GM10847 (cell line): ENCODE data around the gene LYRM4.

ENCODE experiments used
- POLR2A ChIP-seq: IDR thresholded peaks from 2 replicates; pipeline ENCODE4 v1.6.1; 2011; ENCODE audit not compliant: insufficient read length; ENCODE audit errors: extremely low read depth

LYRM4 gene

GRCh38 chr6:5287205-5287965 lies 26.6 kb upstream of the LYRM4 start:
- TF ChIP-seq POLR2A = no peak

GRCh38 chr6:5286780-5287179 lies 26.0 kb upstream of the LYRM4 start:
- no peak for TF ChIP-seq POLR2A

- TF ChIP-seq POLR2A = no peak
Observed at GRCh38 chr6:5285526-5285925, 24.8 kb upstream of the LYRM4 start.

GRCh38 chr6:5285081-5285480 lies 24.3 kb upstream of the LYRM4 start:
- TF ChIP-seq POLR2A = no peak

- no peak for TF ChIP-seq POLR2A
Observed at GRCh38 chr6:5282191-5282623, 21.5 kb upstream of the LYRM4 start.

GRCh38 chr6:5280920-5281319 lies 20.2 kb upstream of the LYRM4 start:
- no peak for TF ChIP-seq POLR2A

GRCh38 chr6:5279891-5280338 lies 19.2 kb upstream of the LYRM4 start:
- no peak for TF ChIP-seq POLR2A

- no peak for TF ChIP-seq POLR2A
Observed at GRCh38 chr6:5278565-5279120, 17.9 kb upstream of the LYRM4 start.

- TF ChIP-seq POLR2A = no peak
Observed at GRCh38 chr6:5278047-5278446, 17.3 kb upstream of the LYRM4 start.

- TF ChIP-seq POLR2A = no peak
Observed at GRCh38 chr6:5277589-5277988, 16.8 kb upstream of the LYRM4 start.

GRCh38 chr6:5276581-5276980 lies 15.8 kb upstream of the LYRM4 start:
- no peak for TF ChIP-seq POLR2A

- TF ChIP-seq POLR2A = no peak
Observed at GRCh38 chr6:5275497-5275896, 14.7 kb upstream of the LYRM4 start.

- no peak for TF ChIP-seq POLR2A
Observed at GRCh38 chr6:5274231-5274630, 13.5 kb upstream of the LYRM4 start.

- no peak for TF ChIP-seq POLR2A
Observed at GRCh38 chr6:5271926-5272325, 11.2 kb upstream of the LYRM4 start.

GRCh38 chr6:5270093-5270680 lies 9.4 kb upstream of the LYRM4 start:
- TF ChIP-seq POLR2A = no peak

GRCh38 chr6:5266423-5266822 lies 5.7 kb upstream of the LYRM4 start:
- TF ChIP-seq POLR2A = no peak
